Keratinocyte (primary cell): ENCODE measurements around the gene JPH2.
A peak's percentile ranks its signal among the peaks of the same experiment; 100 is the strongest.

Source experiments
- EZH2 ChIP-seq: IDR thresholded peaks from one replicate; pipeline ENCODE4 v1.6.1; 2012; ENCODE audit warnings: inconsistent platforms, mild to moderate bottlenecking, low read length, moderate library complexity
- TF ChIP-seq, protein P1 (sequence below), 3 experiments: IDR thresholded peaks in 1 of 3; conservative IDR thresholded peaks in 1 of 3; optimal IDR thresholded peaks in 1 of 3; 2 replicates in 2 of 3; 3 replicates in 1 of 3; pipeline versions ENCODE3 to v1.5.1; 2011; ENCODE audit warnings: low read length in 3 of 3, mild to moderate bottlenecking in 3 of 3, moderate library complexity in 2 of 3, control low read depth in 1 of 3, inconsistent platforms in 1 of 3; ENCODE audit not compliant: insufficient read depth in 2 of 3; ENCODE audit errors: extremely low read depth in 1 of 3

DNA sequence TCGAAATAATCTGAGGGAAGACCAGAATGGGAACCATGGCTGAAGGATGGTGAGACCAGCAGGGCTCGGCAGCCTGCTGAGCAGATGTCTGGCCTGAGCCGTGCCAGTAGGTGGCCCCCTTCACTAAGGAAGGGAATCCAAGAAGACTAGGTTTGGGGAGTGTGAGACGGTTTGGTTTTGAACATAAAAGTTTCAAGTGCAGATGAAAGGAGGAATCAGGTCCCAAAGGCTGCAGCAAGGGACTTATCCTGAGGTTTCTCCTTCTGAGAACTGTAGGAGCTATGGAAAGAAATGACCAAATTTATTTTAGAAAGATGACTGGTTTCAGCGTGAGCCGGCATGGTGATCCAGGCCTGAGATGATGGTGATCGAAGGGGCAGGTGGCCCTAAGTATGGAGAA, 28.1 kb upstream of the JPH2 start:
- TF ChIP-seq, protein P1, sequence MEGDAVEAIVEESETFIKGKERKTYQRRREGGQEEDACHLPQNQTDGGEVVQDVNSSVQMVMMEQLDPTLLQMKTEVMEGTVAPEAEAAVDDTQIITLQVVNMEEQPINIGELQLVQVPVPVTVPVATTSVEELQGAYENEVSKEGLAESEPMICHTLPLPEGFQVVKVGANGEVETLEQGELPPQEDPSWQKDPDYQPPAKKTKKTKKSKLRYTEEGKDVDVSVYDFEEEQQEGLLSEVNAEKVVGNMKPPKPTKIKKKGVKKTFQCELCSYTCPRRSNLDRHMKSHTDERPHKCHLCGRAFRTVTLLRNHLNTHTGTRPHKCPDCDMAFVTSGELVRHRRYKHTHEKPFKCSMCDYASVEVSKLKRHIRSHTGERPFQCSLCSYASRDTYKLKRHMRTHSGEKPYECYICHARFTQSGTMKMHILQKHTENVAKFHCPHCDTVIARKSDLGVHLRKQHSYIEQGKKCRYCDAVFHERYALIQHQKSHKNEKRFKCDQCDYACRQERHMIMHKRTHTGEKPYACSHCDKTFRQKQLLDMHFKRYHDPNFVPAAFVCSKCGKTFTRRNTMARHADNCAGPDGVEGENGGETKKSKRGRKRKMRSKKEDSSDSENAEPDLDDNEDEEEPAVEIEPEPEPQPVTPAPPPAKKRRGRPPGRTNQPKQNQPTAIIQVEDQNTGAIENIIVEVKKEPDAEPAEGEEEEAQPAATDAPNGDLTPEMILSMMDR (optimal IDR thresholded peaks at IDR 0.05 in 1 of 3, IDR thresholded peaks at IDR 0.05 in 1 of 3, conservative IDR thresholded peaks at IDR 0.05 in 1 of 3; ENCODE audit: extremely low read depth in 1 of 3, insufficient read depth in 2 of 3, low read length in 3 of 3), result peak; percentile 88 to 94 (median 89)
- TF ChIP-seq EZH2, result no peak
